ENCODE measurements around the gene MRPL52.
"Not testable (repeated sequence)": the region's sequence is repeated elsewhere in the genome, so short reads cannot be mapped to it uniquely, and the experiment has no call there.

Gene MRPL52

DNA sequence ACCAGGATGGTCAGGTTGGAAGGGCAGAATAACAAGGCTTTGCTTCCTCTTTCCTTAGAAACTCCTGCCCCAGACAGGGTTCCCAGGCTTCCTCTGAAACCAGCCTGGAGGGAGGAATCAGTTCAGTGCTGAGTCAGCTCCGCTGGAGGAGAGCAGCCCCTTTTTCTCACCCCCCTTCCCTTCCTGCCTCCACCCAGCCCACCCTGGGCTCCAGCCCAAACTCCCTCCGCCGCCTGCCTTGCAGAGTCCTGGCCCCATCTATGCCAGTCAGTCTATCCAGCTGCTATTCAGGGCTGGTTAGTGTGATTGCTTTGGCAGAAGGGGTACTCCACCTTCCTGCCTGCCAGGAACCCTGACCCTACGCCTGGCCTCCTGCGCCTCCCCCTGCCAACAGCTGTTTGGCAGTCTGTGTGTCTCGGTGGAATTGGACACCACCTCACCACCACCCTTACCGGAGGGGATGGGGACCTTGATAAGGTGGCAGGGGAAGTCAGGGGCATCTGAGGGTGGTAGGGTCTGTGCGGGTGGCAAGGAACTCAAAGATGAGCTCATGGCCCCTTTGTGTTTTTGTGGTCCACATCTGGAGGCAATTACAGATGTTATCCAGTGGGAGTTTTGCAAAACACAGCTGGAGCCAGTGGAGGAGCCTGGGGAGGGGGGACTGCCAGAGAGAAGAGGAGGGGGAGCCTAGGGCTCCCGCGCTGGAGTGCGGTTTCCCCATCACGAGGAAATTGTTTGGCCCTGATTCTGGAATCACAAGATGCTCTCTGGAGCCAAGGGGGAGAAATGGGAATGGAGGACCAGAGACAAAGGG, 18.9 kb downstream of the MRPL52 start:
- H3K4me1 ChIP-seq (ENCODE audit: control insufficient read depth, insufficient read depth, low read length) = peaks cover 25% of the 10 kb centered on the region
- no peaks in the 10 kb centered on the region for H3K27me3 ChIP-seq (ENCODE audit: control insufficient read depth, insufficient read depth, low read length)
- H3K9ac ChIP-seq (ENCODE audit: low read depth, low read length) = no peak overlapping the region
- peak overlapping the region; percentile 64 for H3K27ac ChIP-seq (ENCODE audit: low read depth, low read length)
- no peaks in the 10 kb centered on the region for H3K9me3 ChIP-seq (ENCODE audit: control insufficient read depth, insufficient read depth, low read length)
- no peak overlapping the region for H3K4me3 ChIP-seq (ENCODE audit: low read depth, low read length)
- peaks cover 32% of the 10 kb centered on the region for H3K36me3 ChIP-seq (ENCODE audit: control insufficient read depth, insufficient read depth, low read length)

DNA sequence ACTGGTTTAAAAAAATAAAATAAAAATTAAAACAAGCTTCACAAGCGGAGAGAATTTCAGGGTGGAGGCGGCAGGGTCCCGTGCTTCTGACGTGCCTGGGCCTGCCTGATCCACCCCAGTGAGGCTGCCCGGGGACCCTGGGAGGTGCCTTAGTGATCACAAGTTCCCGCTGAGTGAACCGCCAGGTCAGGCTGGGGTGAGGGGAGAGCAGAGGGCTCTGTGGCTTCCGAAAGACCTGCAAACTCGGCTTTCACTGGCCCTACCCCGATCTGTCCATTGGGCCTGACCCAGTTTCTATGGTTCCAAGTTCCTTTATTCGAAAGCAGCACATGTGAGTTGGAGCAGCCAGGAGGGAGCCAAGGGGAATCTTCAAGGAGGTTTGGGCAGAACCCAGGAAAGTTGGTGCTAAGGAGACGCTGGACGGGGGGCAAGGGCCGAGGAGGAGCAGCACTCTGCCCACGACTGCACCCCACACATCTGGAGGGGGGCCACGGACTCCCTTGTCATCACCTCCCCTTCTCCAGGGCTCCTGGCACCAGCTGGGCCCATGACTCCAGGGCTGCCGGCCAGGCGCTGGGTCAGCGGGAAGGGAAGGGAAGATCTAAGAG, 19.6 kb downstream of the MRPL52 start:
- H3K9ac ChIP-seq (ENCODE audit: low read depth, low read length) = peak overlapping the region; percentile 31; the same call in 1 of the 2 replicates
- peaks cover 25% of the 10 kb centered on the region for H3K4me1 ChIP-seq (ENCODE audit: control insufficient read depth, insufficient read depth, low read length)
- H3K27ac ChIP-seq (ENCODE audit: low read depth, low read length) = no peak overlapping the region
- peaks cover 26% of the 10 kb centered on the region for H3K36me3 ChIP-seq (ENCODE audit: control insufficient read depth, insufficient read depth, low read length)
- H3K27me3 ChIP-seq (ENCODE audit: control insufficient read depth, insufficient read depth, low read length) = no peaks in the 10 kb centered on the region
- H3K4me3 ChIP-seq (ENCODE audit: low read depth, low read length) = no peak overlapping the region
- H3K9me3 ChIP-seq (ENCODE audit: control insufficient read depth, insufficient read depth, low read length) = no peaks in the 10 kb centered on the region

DNA sequence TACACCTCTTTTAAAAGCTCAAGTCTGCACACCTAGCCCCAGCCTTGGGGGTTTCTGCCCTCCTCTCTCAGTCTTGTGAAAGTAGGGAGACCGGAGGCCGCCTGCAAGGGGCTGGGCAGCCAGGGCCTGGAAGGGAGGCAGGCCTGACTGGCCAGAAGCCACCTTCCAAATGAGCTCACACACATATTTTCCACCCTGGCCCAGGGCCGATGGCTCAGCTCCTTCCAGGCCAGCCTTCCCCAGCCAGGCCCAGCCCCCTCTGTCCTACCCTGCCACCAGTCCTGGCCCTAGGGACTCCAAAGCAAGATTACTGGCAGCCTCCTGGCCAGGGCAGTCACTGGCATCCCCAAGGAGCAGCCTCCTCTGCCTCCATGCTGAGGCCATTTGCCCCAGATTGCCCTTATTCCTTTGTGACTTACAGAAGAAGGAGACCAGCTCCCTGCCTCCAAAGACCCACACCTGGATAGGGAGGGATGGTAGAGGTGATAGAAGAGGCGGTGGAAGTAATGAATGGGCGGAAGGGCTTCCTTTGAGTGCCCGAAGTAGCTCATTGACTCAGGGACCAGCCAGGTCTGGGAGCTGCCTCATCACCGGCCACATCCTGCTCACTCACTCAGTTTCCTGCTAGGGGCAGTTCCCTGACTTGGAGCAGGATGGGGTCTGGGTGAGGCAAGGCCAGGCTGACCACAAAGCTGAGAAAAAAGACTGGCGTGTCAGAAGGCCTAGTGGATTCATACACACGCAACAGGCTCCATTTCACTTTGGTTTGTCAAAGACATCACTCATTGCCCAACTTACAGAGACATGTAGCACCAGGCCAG, 21.5 kb downstream of the MRPL52 start:
- Histone ChIP-seq H3K36me3 (ENCODE audit: control insufficient read depth, insufficient read depth, low read length) (peaks cover 8% of the 10 kb centered on the region), H3K27ac (ENCODE audit: low read depth, low read length) (no peak overlapping the region), H3K4me1 (ENCODE audit: control insufficient read depth, insufficient read depth, low read length) (peaks cover 25% of the 10 kb centered on the region), H3K27me3 (ENCODE audit: control insufficient read depth, insufficient read depth, low read length) (no peaks in the 10 kb centered on the region), H3K9me3 (ENCODE audit: control insufficient read depth, insufficient read depth, low read length) (no peaks in the 10 kb centered on the region), H3K4me3 (ENCODE audit: low read depth, low read length) (no peak overlapping the region), H3K9ac (ENCODE audit: low read depth, low read length) (no peak overlapping the region)

DNA sequence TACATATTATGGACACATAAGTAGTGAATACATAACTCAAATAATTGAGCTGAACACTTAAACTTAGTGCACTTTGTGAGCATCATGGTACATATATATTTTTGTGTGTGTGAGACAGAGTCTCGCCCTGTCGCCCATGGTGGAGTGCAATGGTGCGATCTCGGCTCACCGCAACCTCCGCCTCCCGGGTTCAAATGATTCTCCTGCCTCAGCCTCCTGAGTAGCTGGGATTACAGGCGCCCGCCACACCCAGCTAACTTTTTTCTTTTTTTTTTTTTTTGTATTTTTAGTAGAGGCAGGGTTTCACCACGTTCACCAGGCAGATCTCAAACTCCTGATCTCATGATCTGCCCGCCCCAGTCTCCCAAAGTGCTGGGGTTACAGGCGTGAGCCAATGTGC, 22.5 kb downstream of the MRPL52 start:
- H3K4me3 ChIP-seq (ENCODE audit: low read depth, low read length); H3K36me3 ChIP-seq (ENCODE audit: control insufficient read depth, insufficient read depth, low read length); H3K27me3 ChIP-seq (ENCODE audit: control insufficient read depth, insufficient read depth, low read length); H3K9me3 ChIP-seq (ENCODE audit: control insufficient read depth, insufficient read depth, low read length); H3K27ac ChIP-seq (ENCODE audit: low read depth, low read length); H3K9ac ChIP-seq (ENCODE audit: low read depth, low read length): not testable (repeated sequence)
- H3K4me1 ChIP-seq (ENCODE audit: control insufficient read depth, insufficient read depth, low read length) = peaks cover 25% of the 10 kb centered on the region

DNA sequence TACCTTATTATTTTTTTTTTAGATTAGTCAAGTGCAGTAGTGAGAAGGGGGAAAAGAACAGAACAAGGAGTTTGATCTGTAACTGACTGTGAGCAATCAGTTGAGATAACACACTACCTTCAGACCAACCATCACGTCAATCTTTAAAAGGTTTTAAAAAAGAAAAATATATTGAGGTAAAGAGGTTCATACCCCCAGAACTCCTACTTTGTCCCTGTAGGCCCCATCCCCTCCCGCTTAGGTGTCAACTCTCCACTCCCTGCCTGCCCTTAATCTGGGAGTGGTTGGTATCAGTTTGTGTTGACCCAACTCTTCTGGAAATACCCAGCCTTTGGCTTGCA, 22.9 kb downstream of the MRPL52 start:
- H3K27ac ChIP-seq (ENCODE audit: low read depth, low read length) = no peak overlapping the region
- no peaks in the 10 kb centered on the region for H3K27me3 ChIP-seq (ENCODE audit: control insufficient read depth, insufficient read depth, low read length)
- peaks cover 25% of the 10 kb centered on the region for H3K4me1 ChIP-seq (ENCODE audit: control insufficient read depth, insufficient read depth, low read length)
- no peak overlapping the region for H3K9ac ChIP-seq (ENCODE audit: low read depth, low read length)
- no peaks in the 10 kb centered on the region for H3K9me3 ChIP-seq (ENCODE audit: control insufficient read depth, insufficient read depth, low read length)
- H3K36me3 ChIP-seq (ENCODE audit: control insufficient read depth, insufficient read depth, low read length) = no peaks in the 10 kb centered on the region
- H3K4me3 ChIP-seq (ENCODE audit: low read depth, low read length) = no peak overlapping the region

DNA sequence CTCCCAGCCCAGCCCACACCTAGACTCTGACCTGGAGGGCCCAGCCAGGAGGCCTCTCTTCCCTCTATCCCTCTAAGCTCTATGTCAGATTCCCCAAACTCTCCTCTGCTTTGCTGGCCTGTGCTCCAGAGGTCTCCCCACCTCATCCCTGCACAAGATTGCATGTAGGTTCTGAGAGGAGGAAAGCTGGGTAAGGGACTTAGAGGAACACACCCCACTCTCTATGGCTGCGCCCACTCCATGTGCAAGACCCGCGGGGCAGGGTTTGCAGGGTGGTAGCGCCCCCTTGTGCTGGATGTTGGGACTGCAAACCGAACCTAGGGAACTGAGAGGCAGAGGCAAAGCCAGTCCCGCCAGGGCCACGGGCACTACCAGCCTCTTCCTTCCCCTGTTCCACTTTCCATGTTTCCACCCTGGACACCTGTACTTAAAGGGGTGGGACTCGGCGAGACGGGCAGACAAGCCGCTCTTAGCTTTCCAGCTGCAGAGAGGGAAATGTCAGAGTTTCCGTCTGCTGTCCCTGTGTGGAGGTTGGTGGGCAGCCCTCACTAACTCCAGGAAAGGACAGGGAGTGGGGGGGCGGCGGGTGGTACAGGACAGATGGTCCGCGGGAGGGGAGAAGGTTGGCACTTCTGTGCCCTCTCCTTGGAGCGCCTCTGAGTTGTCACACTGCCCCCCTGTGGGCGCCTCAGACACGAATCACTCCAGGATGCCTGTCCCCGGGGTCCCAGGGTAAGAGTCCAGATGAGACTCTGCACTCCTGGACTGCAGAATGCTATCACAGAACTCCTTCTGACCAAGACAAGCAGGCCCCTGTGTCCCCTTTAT, 23.5 kb downstream of the MRPL52 start:
- H3K9ac ChIP-seq (ENCODE audit: low read depth, low read length) = peak overlapping the region; percentile 69
- H3K27ac ChIP-seq (ENCODE audit: low read depth, low read length) = no peak overlapping the region
- H3K27me3 ChIP-seq (ENCODE audit: control insufficient read depth, insufficient read depth, low read length) = no peaks in the 10 kb centered on the region
- H3K36me3 ChIP-seq (ENCODE audit: control insufficient read depth, insufficient read depth, low read length) = no peaks in the 10 kb centered on the region
- peak overlapping the region; percentile 63 for H3K4me3 ChIP-seq (ENCODE audit: low read depth, low read length)
- no peaks in the 10 kb centered on the region for H3K9me3 ChIP-seq (ENCODE audit: control insufficient read depth, insufficient read depth, low read length)
- peaks cover 19% of the 10 kb centered on the region for H3K4me1 ChIP-seq (ENCODE audit: control insufficient read depth, insufficient read depth, low read length)

DNA sequence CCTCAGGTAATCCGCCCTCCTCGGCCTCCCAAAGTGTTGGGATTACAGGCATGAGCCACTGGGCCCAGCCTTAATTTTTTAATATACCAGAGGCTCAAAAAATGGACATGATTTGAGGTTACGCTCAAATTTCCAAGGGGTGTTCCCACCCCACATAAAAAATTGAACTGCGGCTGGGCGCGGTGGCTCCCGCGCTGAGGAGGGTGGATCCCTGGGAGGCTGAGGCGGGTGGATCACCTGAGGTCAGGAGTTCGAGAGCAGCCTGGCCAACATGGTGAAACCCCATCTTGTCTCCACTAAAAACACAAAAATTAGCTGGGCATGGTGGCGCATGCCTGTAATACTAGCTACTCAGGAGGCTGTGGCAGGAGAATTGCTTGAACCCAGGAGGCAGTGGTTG, 24.6 kb downstream of the MRPL52 start:
- not testable (repeated sequence) for H3K36me3 ChIP-seq (ENCODE audit: control insufficient read depth, insufficient read depth, low read length); H3K9me3 ChIP-seq (ENCODE audit: control insufficient read depth, insufficient read depth, low read length); H3K27ac ChIP-seq (ENCODE audit: low read depth, low read length); H3K9ac ChIP-seq (ENCODE audit: low read depth, low read length); H3K4me3 ChIP-seq (ENCODE audit: low read depth, low read length); H3K4me1 ChIP-seq (ENCODE audit: control insufficient read depth, insufficient read depth, low read length); H3K27me3 ChIP-seq (ENCODE audit: control insufficient read depth, insufficient read depth, low read length)

DNA sequence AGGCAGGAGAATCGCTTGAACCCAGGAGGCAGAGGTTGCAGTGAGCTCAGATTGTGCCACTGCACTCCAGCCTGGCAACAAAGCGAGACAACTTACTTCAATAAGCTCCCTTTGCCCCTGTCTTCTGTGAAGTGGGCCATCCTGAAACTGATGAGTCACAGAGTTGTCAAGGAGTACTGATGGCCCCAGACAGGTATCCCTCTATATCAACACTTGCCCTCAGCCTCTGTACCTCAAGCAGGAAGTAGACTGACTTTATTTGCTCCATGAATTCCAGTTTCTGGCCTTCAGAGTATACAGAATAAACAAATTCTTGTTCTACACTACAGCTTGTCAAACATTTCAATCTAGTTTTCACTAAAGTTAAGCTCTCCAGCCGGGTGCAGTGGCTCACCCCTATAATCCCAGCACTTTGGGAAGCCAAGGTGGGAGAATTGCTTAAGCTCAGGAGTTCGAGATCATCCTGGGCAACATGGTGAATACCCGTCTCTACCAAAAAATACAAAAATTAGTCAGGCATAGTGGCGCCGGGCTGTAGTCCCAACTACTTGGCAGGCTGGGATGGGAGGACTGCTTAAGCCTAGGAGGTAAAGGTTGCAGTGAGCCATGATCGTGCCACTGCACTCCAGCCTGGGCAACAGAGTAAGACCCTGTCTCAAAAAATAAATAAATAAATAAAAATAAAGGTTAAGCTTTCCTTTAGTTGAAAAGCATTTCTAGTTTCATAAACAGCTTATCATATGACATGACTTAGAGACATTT, 25.5 kb downstream of the MRPL52 start:
- no peaks in the 10 kb centered on the region for H3K36me3 ChIP-seq (ENCODE audit: control insufficient read depth, insufficient read depth, low read length)
- H3K27ac ChIP-seq (ENCODE audit: low read depth, low read length) = no peak overlapping the region
- no peak overlapping the region for H3K4me3 ChIP-seq (ENCODE audit: low read depth, low read length)
- H3K4me1 ChIP-seq (ENCODE audit: control insufficient read depth, insufficient read depth, low read length) = peaks cover 6% of the 10 kb centered on the region
- no peak overlapping the region for H3K9ac ChIP-seq (ENCODE audit: low read depth, low read length)
- H3K27me3 ChIP-seq (ENCODE audit: control insufficient read depth, insufficient read depth, low read length) = no peaks in the 10 kb centered on the region
- H3K9me3 ChIP-seq (ENCODE audit: control insufficient read depth, insufficient read depth, low read length) = no peaks in the 10 kb centered on the region

DNA sequence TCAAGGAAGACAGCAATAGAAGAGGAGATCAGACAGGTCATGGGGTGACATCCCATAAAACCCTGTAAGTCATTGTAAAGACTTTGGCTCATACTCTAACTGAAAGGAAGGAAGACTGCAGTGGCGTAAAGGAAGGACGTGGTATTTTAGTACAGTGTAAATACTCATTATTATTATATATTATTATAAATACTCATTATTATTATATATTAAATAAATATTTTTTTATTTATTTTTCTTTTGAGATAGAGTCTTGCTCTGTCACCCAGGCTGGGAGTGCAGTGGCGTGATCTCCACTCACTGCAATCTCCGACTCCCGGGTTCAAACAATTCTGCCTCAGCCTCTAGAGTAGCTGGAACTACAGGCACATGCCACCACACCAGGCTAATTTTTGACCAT, 26.7 kb downstream of the MRPL52 start:
- no peak overlapping the region for H3K4me3 ChIP-seq (ENCODE audit: low read depth, low read length)
- H3K4me1 ChIP-seq (ENCODE audit: control insufficient read depth, insufficient read depth, low read length) = peaks cover 6% of the 10 kb centered on the region
- H3K9me3 ChIP-seq (ENCODE audit: control insufficient read depth, insufficient read depth, low read length) = no peaks in the 10 kb centered on the region
- no peaks in the 10 kb centered on the region for H3K27me3 ChIP-seq (ENCODE audit: control insufficient read depth, insufficient read depth, low read length)
- H3K27ac ChIP-seq (ENCODE audit: low read depth, low read length) = no peak overlapping the region
- no peaks in the 10 kb centered on the region for H3K36me3 ChIP-seq (ENCODE audit: control insufficient read depth, insufficient read depth, low read length)
- no peak overlapping the region for H3K9ac ChIP-seq (ENCODE audit: low read depth, low read length)

DNA sequence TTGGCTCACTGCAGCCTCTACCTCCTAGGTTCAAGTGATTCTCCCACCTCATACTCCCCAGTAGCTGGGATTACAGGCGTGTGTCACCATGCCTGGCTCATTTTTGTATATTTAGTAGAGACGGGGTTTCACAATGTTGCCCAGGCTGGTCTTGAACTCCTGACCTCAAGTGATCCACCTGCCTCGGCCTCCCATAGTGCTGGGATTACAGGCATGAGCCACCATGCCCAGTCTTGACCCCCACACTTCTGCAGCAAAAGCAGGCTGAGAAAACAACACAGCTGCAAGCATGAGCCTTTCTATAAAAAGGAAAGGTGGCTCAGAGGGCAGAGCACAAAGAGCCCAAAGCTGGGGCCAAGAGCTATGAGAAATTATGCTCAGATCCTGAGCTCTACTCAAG, 30.7 kb downstream of the MRPL52 start:
- H3K27ac ChIP-seq (ENCODE audit: low read depth, low read length); H3K27me3 ChIP-seq (ENCODE audit: control insufficient read depth, insufficient read depth, low read length); H3K9ac ChIP-seq (ENCODE audit: low read depth, low read length); H3K9me3 ChIP-seq (ENCODE audit: control insufficient read depth, insufficient read depth, low read length); H3K4me3 ChIP-seq (ENCODE audit: low read depth, low read length); H3K4me1 ChIP-seq (ENCODE audit: control insufficient read depth, insufficient read depth, low read length); H3K36me3 ChIP-seq (ENCODE audit: control insufficient read depth, insufficient read depth, low read length): not testable (repeated sequence)

Data from HUES48 (cell line).